G401.6 (cell line): ENCODE measurements around the gene C2orf68.
"Not testable (repeated sequence)": the region's sequence is repeated elsewhere in the genome, so short reads cannot be mapped to it uniquely, and the experiment has no call there.

Source experiments
- FAIRE-seq: peaks from 2 replicates; lab custom pipeline; 2012; peaks lifted over from hg19 to GRCh38; lab: Jason Lieb, UNC

The C2orf68 gene

GRCh38 chr2:85628658-85629057 lies 16.8 kb upstream of the C2orf68 start:
- FAIRE-seq = no peak

DNA sequence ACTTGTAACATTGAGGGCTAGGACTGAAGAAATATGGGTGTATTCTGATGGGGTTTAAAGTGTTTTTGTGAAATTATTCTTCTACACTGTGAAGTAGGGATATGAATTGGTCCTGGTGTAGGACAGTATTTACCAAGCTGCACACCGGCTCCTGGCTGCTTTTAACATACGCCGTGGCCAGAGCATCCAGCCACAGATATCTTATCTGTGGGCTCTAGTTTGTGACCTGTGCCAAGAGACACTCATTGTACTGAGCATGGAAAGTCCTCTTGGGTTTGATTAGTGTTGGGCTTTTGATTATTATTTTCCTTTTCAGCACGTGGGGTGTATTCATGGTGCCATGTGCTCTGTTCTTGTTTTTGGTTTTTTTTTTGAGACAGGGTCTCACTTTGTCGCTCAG lies 12.1 kb upstream of the C2orf68 start:
- FAIRE-seq = no peak

DNA sequence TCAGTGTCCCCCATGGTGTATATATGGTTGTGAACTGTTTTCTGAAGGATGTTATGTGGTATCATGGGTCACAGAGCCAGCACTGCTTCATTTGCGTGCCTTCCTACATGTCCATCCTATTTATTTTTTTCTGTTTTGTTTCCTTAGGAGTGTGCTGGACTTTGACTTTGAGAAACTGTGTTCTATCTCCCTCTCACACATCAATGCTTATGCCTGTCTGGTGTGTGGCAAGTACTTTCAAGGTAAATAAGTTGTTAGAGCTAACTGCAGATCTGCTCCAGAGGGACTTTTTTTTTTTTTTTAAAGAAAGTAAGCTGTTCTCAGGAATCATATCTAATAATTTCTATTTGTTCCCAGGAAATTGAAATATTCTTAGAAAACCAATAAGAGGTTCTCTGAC lies 9.5 kb upstream of the C2orf68 start:
- no peak for FAIRE-seq

- no peak for FAIRE-seq
Measured at GRCh38 chr2:85619617-85620016, 7.8 kb upstream of the C2orf68 start.

- FAIRE-seq = not testable (repeated sequence)
Measured at GRCh38 chr2:85617723-85618122, 5.9 kb upstream of the C2orf68 start.

GRCh38 chr2:85615413-85615728 lies 3.5 kb upstream of the C2orf68 start:
- no peak for FAIRE-seq

DNA sequence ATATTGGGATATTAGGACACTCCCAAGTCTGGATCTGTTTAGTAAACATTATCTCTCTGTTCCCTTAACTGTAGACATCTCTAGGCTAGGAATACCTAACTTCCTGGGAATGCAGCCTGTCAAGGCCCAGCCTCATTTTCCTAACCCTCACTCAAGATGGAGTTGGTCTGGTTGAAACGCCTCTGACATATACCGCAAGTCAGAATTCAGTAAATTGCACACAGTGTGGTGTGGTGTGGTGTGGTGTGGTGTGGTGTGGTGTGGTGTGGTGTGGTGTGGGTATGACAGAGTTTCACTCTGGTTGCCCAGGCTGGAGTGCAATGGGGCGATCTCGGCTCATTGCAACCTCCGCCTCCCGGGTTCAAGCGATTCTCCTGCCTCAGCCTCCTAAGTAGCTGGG lies 2.9 kb upstream of the C2orf68 start:
- not testable (repeated sequence) for FAIRE-seq

- no peak for FAIRE-seq
Measured at GRCh38 chr2:85613717-85614515, 2.0 kb upstream of the C2orf68 start.

DNA sequence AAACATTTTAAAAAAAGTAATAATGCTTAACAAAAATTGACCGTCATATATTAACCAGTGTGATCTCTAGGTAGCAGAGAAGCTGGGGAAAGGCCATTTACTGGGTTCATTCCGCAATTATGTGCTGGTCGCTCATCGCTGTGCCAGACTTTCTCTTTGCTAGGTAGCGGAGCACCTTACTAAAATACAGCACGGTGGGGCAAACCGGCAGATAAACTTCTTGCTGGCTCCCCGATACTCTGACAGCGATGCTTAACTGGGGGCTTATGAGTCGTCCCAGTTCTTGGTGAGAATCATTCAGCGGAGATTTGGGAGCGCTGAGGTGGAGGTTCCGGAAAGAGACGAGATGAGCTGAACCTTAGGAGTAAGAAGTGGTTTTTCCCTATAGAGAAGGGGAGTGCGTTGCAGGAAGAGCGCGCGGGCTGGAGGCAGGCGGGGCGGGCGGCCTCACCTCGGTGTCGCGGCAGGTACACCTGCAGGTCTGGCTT lies 605 bp downstream of the C2orf68 start:
- FAIRE-seq = no peak

GRCh38 chr2:85607268-85608215 lies 4.3 kb downstream of the C2orf68 start:
- no peak for FAIRE-seq

- no peak for FAIRE-seq
Measured at GRCh38 chr2:85606116-85606455, 5.8 kb downstream of the C2orf68 start.

- FAIRE-seq = no peak
Measured at GRCh38 chr2:85605406-85606115, 6.3 kb downstream of the C2orf68 start.

DNA sequence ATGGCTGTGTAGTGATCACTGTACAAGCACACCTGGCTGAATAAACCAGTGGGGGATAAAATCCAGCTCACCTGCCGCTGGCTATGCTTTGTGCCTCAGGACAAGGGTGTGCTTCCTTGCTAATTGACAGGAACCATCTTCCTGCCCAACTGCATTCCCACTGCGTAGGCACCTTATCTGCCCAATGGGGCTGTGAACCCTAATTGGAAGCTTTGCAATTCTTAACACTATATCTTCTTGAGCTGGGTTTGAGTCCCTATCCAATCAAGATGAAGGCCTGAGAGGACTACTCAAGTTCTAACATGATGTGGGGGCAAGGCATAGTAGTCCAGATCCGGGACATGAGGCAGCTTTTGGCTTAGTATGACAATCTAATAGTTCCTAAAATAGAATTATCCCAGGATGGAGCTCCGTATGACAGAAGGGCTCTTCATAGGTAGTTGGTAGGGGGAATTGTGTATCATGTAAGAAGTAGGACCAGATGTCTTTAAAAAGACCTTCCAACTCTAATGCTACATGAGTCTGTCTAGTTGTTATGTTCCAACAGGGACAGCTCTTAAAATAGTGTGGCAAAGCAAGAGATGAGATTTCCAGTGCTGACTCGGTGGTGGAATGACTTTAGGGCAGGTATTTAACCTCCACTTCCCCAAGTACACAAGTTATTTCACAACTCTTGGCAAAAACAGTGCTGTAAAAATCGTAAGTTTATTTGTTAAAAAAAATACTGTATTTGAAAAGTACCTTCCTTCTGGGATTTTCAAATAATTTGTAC lies 7.1 kb downstream of the C2orf68 start:
- FAIRE-seq = no peak

DNA sequence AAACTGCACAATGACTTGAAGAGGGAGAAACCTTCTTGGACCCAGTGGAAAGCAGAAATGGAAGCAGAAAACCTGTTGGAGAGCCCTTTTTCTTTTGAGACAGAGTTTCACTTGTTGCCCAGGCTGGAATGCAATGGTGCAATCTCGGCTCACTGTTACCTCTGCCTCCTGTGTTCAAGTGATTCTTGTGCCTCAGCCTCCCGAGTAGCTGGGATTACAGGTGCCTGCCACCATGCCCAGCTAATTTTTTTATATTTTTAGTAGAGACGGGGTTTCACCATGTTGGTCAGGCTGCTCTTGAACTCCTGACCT lies 7.8 kb downstream of the C2orf68 start:
- FAIRE-seq = not testable (repeated sequence)

DNA sequence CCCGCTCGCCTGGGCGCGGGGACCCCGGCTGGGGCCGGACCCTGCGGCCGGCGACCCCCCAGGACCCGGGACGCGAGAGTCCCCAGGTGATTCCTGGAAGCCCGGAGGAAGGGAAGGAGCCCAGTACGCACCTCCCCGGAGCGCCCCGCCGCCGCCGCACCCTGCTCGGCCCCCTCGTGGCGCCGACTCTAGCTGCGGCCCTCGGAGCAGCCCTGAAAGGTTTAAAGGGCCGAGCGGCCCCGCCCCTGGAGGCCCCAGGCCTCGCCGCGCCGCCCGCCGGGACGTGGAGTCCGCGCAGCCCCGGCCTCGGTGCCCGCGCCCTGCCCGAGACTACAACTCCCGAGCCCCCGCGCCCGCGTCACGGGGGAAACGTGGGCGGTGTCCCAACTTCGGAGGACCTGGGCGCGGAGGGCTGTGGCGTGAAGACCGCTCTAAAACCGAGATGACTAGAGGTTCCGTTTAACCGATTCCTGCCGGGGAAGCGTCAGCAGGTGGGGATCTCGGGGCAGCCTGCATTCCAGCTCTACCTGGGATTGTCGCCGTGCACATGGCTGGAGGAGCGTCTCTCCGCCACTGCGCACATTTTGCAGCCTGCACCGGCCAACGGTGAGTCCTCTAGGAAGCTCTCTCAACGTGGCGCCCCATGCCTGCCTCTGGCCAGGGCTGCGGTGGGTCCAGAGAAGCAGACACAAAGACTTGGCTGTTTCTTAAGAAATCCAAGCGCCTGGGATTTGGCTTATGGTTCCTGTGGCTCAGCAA lies 9.2 kb downstream of the C2orf68 start, which contains the start of gene TMEM150A:
TMEM150A (minus strand) TSS at position 223 of the 759 bp plus-strand sequence. CDS start 750 bp downstream, outside the sequence.
- no peak for FAIRE-seq

DNA sequence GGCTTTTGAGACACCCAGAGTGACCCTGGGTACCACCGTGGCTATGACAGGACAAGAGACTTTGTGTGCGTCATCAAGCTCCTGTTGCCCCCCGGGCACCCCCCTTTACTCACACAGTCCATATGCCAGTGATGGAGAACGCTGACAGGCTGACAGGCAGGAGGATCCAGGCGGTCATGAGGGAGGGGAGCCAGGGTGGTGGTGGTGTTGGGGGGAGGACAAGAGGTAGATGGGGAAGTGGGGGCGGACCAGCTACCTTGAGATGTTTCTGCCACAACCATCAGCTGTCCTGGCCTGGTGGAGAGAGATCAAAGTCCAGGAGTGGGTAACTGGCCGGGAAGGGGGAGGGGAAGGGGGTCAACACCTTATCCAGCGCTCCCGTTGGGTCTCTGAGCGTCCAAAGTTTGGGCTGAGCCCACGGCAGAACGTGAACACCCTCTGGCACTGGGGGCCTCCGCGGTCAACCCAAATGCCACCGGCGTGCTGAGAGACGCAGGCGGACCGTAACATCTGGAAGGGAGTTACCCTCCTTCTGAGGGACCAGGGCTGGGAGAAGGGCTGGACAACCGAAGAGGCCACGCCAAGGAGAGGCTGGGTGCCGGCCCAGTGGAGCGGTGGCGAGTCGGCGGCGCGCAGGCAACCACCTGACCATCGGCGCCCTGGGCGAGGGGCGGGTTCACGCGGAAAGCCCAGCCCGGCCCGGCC lies 9.9 kb downstream of the C2orf68 start:
- no peak for FAIRE-seq

DNA sequence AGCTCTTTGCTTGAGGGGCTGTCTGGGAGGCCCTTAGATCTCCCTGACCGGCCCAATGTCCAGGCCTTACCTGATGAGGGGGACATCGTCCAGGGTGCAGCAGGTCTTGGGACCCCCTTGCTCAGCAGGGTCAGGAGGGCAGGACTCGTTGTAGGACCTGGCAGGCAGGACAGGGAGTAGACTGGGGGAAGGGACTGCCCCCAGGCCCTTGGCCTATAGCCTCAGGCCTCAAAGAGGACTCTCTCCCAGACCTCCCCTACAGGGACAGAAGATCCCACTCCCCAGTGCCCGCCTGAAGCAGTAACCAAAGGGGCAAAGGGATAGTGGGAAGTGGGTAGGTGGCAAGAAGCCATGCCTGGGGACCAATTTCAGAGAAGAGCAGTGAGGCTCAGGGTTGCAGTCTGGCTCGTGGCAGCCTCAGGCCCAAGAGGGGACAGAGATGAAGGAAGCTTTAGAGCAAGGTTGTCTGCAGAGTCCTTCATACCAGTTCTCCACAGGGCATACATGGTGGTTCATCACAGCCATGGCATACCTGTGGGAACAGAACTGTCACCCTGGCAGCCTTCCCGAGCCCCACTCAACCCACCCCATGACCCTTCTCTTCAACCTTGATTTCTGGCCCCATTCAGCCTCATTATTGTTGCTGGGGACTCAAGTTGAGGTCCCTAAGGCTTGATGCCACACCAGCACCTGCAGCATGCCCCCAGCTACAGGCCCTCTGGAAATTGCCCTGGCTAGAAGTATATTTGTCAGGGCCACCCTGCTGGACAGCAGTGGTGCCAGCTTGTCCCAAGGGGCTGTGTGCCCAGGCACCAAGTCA lies 10.7 kb downstream of the C2orf68 start:
- FAIRE-seq = no peak

- no peak for FAIRE-seq
Measured at GRCh38 chr2:85600235-85600575, 11.7 kb downstream of the C2orf68 start.

GRCh38 chr2:85599468-85600234 lies 12.2 kb downstream of the C2orf68 start:
- no peak for FAIRE-seq
